Measurements from ENCODE around the gene S100A9.

- TF ChIP-seq TAF1 (IDR thresholded peaks at IDR 0.05; ENCODE audit: borderline replicate concordance, low read depth, low read length) = no peak
- TF ChIP-seq POLR2A (IDR thresholded peaks at IDR 0.05; ENCODE audit: low read depth, low read length) = no peak
These were observed 1.1 kb upstream of the S100A9 start for GRCh38 chr1:153356392-153357075.
